NCI-H510A (cell line): ENCODE data around the gene ZDHHC18.
A peak's percentile ranks its signal among the peaks of the same experiment; 100 is the strongest.

Source experiments
- DNase-seq: peaks from one replicate; lab custom pipeline; 2025; lab: John Stamatoyannopoulos, UW

The ZDHHC18 gene

GRCh38 chr1:26826261-26827105 lies at the start of gene ZDHHC18:
ZDHHC18 (plus strand) TSS chr1:26826688; CDS start chr1:26826805, 117 bp downstream.
- no peak for DNase-seq

- DNase-seq: no peak
Measured at GRCh38 chr1:26779098-26779668, 47.3 kb upstream of the ZDHHC18 start.

GRCh38 chr1:26780344-26780957 lies 46.0 kb upstream of the ZDHHC18 start:
- no peak for DNase-seq

GRCh38 chr1:26781206-26781825 lies 45.2 kb upstream of the ZDHHC18 start:
- DNase-seq: no peak

GRCh38 chr1:26782521-26783212 lies 43.8 kb upstream of the ZDHHC18 start:
- no peak for DNase-seq

- DNase-seq: no peak
Measured at GRCh38 chr1:26783646-26784022, 42.9 kb upstream of the ZDHHC18 start.

GRCh38 chr1:26784023-26784871 lies 42.2 kb upstream of the ZDHHC18 start:
- DNase-seq: peak; percentile 64

- DNase-seq: no peak
Measured at GRCh38 chr1:26784886-26785285, 41.6 kb upstream of the ZDHHC18 start.

GRCh38 chr1:26785611-26786436 lies 40.7 kb upstream of the ZDHHC18 start:
- DNase-seq: no peak

GRCh38 chr1:26786437-26787380 lies 39.8 kb upstream of the ZDHHC18 start:
- peak; percentile 55 for DNase-seq

GRCh38 chr1:26787381-26787705 lies 39.1 kb upstream of the ZDHHC18 start:
- DNase-seq: no peak

- peak; percentile 83 for DNase-seq
Measured at GRCh38 chr1:26787706-26788514, 38.6 kb upstream of the ZDHHC18 start, which contains the start of gene PIGV. PIGV (plus strand) TSS chr1:26787950; CDS start chr1:26790816, 2,866 bp downstream.

GRCh38 chr1:26788515-26788785 lies 38.0 kb upstream of the ZDHHC18 start:
- no peak for DNase-seq

GRCh38 chr1:26788836-26789611 lies 37.5 kb upstream of the ZDHHC18 start:
- peak; percentile 75 for DNase-seq

- no peak for DNase-seq
Measured at GRCh38 chr1:26789612-26789865, 36.9 kb upstream of the ZDHHC18 start.

GRCh38 chr1:26789931-26790330 lies 36.6 kb upstream of the ZDHHC18 start:
- no peak for DNase-seq

- DNase-seq: no peak
Measured at GRCh38 chr1:26790551-26790953, 35.9 kb upstream of the ZDHHC18 start.

GRCh38 chr1:26791148-26791547 lies 35.3 kb upstream of the ZDHHC18 start:
- no peak for DNase-seq
